Right lobe of liver (tissue), 6 donors: ENCODE measurements around the gene KMT2E. TPM values are rescaled to one million over a fixed set of nuclear protein-coding genes. Genes with fewer than 3 reads are reported as not detected.

Experiments used
- ATAC-seq, 4 donors: fragments of 200-7000 bp; cut with Tn5 transposase; one replicate each; pipeline ENCODE4 v1.9.1; 2020; ENCODE audit warnings: mild to moderate bottlenecking in 4 of 4, moderate library complexity in 4 of 4
- DNase-seq, 3 donors: peaks; one replicate each; pipeline ENCODE4 v3.0.0-alpha.2; 2020
- H3K27ac ChIP-seq, 3 donors: fragments of 200-600 bp; one replicate each; pipeline ENCODE4 v1.8.0; 2022
- H3K27me3 ChIP-seq, 2 donors: fragments of 200-600 bp; one replicate each; pipeline ENCODE4 v1.8.0; 2022
- H3K36me3 ChIP-seq, 4 donors: fragments of 200-600 bp; sonication (generic) in 1 of 4; one replicate each; pipeline versions ENCODE4 v1.5.1 to v1.8.0; 2017 to 2022; ENCODE audit warnings: control low read depth in 1 of 4
- H3K4me1 ChIP-seq, 4 donors: fragments of 200-600 bp; sonication (generic) in 1 of 4; one replicate each; pipeline versions ENCODE4 v1.5.1 to v1.8.0; 2017 to 2022; ENCODE audit warnings: control low read depth in 1 of 4
- H3K4me3 ChIP-seq, 3 donors: fragments of 200-600 bp; one replicate each; pipeline ENCODE4 v1.8.0; 2022
- H3K9me3 ChIP-seq, 4 donors: fragments of 200-600 bp; sonication (generic) in 1 of 4; one replicate each; pipeline versions ENCODE4 v1.5.1 to v1.8.0; 2017 to 2022; ENCODE audit warnings: control low read depth in 1 of 4
- POLR2A ChIP-seq: fragments of 450-650 bp; IDR thresholded peaks from one replicate; pipeline ENCODE4 v1.6.1; 2017; ENCODE audit warnings: antibody characterized with exemption, mild to moderate bottlenecking
- whole genome bisulfite sequencing: methylation state at CpG from one replicate; pipeline ENCODE4 v1.1.6; 2018; ENCODE audit warnings: low coverage, low lambda C conversion rate; ENCODE audit not compliant: insufficient coverage; ENCODE audit errors: missing lambda C conversion rate; 5-methylcytosine and 5-hydroxymethylcytosine counted together
- intact Hi-C, 2 donors: fragments of 100-400 bp; cut with DNase I; formaldehyde crosslinking; loops; one replicate each; pipeline versions ENCODE4 v1.11.2 to v1.14.1; 2022
- total RNA-seq, 6 experiments: library from RNA; depleted of rRNA in 2 of 6; stranded (reverse); fragments of >200 nt in 2 of 6; fragmentation: NEBNext Ultra II Directional in 3 of 6; extraction: Animal tissue kit (Norgen Biotek cat#: 25700) in 3 of 6; gene quantifications; one replicate each; pipeline versions ENCODE4 v1.1.0 to v1.2.4, GENCODE V29; 2016 to 2023
- TF ChIP-seq, protein P1 (sequence below), 4 donors: fragments of 200-600 bp in 3 of 4; fragments of 450-650 bp in 1 of 4; IDR thresholded peaks; one replicate each; pipeline versions ENCODE4 v1.5.1 to v1.8.0; 2016 to 2022; ENCODE audit warnings: antibody characterized with exemption in 4 of 4, mild to moderate bottlenecking in 2 of 4
- donor health status: DM: no; HTN: yes; CAD: no.
- donor health status: DM: no; HTN: no; CAD: no.
- donor health status: DM: no; HTN: no; CAD: no.
- donor health status: DM: no; HTN: yes; CAD: no.
- donor health status: DM: no; HTN: yes; CAD: no.

Gene KMT2E
- total RNA-seq, 6 experiments from 2014 or later, result 21.6 to 31.6 (median 25.3) TPM

DNA sequence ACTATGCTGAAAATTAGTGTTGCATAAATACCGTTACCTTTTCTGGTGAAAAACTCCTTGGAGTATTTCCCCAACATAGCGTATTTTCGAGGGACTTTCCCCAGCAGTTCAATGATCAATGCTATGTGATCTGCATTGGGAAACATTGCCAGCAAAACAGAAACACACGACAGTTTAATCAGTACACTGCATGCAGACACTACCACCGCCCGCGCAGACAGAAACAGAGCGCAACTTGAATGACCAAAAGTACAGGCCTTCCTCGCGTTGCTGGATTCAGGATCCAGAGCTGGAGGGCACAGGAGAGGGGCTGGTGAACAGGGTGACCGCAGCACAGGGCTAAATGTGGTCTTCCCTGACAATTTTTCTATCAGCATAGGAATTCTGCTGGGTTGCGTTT lies 111.7 kb downstream of the KMT2E start:
- peaks cover 0 to 4% (median 0%) of the 10 kb centered on the region in 4 donors for H3K4me1 ChIP-seq
- peak; percentile 45 to 91 (median 80) for ATAC-seq
- 40% methylated on average over 12 of the region's 12 CpGs for WGBS

DNA sequence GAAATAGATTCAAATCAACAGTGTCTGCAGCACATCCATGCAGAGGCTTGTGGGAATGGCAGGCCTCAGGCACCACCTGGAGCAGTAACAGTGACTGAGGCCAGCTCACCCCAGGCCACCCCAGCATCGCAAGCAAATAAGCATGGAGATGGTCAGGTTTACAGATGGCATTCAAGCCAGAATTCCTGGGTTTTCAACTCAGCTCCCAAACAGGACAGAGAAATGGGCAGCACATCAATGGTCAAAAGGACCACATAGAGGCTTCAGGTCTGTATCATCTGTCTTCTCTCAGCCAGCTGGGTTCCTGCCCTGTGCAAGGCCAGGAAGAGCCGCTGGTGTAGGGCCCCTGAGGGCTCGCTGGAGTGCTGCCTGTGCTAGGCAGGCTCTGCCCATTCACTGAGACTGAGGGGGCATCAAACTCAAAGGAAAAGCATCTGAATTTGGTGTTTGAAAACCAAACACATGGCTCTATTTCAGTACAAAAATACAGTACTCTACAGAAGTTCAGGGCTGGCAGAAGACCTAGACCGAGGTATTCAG lies 112.5 kb downstream of the KMT2E start:
- no peaks in the 10 kb centered on the region for H3K27me3 ChIP-seq
- no peak overlapping the region for H3K27ac ChIP-seq
- DNase-seq (no peak), ATAC-seq (no peak)
- intact Hi-C loops, result no loop called here
- TF ChIP-seq, protein P1, sequence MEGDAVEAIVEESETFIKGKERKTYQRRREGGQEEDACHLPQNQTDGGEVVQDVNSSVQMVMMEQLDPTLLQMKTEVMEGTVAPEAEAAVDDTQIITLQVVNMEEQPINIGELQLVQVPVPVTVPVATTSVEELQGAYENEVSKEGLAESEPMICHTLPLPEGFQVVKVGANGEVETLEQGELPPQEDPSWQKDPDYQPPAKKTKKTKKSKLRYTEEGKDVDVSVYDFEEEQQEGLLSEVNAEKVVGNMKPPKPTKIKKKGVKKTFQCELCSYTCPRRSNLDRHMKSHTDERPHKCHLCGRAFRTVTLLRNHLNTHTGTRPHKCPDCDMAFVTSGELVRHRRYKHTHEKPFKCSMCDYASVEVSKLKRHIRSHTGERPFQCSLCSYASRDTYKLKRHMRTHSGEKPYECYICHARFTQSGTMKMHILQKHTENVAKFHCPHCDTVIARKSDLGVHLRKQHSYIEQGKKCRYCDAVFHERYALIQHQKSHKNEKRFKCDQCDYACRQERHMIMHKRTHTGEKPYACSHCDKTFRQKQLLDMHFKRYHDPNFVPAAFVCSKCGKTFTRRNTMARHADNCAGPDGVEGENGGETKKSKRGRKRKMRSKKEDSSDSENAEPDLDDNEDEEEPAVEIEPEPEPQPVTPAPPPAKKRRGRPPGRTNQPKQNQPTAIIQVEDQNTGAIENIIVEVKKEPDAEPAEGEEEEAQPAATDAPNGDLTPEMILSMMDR (IDR thresholded peaks at IDR 0.05), result no peak
- TF ChIP-seq POLR2A, result no peak
- no peaks in the 10 kb centered on the region for H3K9me3 ChIP-seq
- no peak overlapping the region for H3K4me3 ChIP-seq
- H3K4me1 ChIP-seq, result peaks cover 0 to 4% (median 1%) of the 10 kb centered on the region in 4 donors
- H3K36me3 ChIP-seq, result no peaks in the 10 kb centered on the region
- 93% methylated on average over 3 of the region's 4 CpGs for WGBS

More for the DNA sequence above, 111.7 kb downstream of the KMT2E start:
- intact Hi-C loops, result no loop called here
- H3K4me3 ChIP-seq, result no peak overlapping the region
- TF ChIP-seq POLR2A, result no peak
- TF ChIP-seq, protein P1 (IDR thresholded peaks at IDR 0.05), result no peak
- no peaks in the 10 kb centered on the region for H3K9me3 ChIP-seq
- H3K27ac ChIP-seq, result no peak overlapping the region
- no peaks in the 10 kb centered on the region for H3K27me3 ChIP-seq
- peak in 2 of 3 donors; percentile 49 to 60 for DNase-seq
- H3K36me3 ChIP-seq, result no peaks in the 10 kb centered on the region

DNA sequence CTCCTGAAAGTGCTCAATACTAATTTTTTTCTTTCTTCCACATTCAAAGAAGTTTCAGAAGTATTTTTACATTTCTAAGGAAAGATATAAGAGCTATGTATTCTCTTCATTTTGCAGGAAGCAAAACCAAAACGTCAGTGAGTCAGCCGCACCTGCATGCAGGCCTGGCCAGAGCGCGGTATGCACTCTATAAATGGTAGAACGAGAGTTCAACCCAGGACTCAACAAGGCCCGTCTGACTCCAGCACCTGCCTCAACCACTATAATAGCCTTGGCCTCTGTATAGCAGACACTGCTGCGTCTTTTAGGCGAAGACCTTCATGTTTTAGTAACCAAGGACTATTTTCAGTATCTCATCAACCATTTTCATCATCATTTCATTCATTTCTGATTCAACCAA lies 113.2 kb downstream of the KMT2E start:
- intact Hi-C loops, result no loop called here
- Histone ChIP-seq H3K4me1 (peaks cover 0 to 9% (median 3%) of the 10 kb centered on the region in 4 donors), H3K4me3 (no peak overlapping the region), H3K27ac (no peak overlapping the region), H3K36me3 (no peaks in the 10 kb centered on the region), H3K27me3 (no peaks in the 10 kb centered on the region), H3K9me3 (no peaks in the 10 kb centered on the region)
- TF ChIP-seq, protein P1 (IDR thresholded peaks at IDR 0.05), result no peak
- no peak for TF ChIP-seq POLR2A
- DNase-seq (no peak), ATAC-seq (no peak)
- WGBS, result 85% methylated on average over 7 of the region's 8 CpGs

DNA sequence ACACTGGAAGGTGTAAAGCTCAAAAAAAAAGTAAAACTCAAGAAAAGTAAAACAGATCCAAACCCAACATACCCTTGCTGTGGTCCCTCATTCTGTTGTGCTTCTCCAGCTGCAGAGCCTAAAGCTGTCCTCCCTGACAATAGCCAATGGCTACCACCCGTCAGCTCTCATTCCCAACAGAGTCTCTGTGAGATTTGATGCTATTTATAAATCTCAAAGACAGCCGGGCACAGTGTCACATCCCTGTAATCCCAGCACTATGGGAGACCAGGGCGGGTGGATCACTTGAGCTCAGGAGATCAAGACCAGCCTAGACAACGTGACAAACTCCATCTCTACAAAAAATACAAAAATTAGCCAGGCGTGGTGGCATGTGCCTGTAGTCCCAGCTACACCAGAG lies 116.0 kb downstream of the KMT2E start:
- DNase-seq (no peak), ATAC-seq (no peak)
- Histone ChIP-seq H3K27me3 (no peaks in the 10 kb centered on the region), H3K4me1 (peaks cover 0 to 15% (median 5%) of the 10 kb centered on the region in 4 donors), H3K27ac (no peak overlapping the region), H3K9me3 (no peaks in the 10 kb centered on the region), H3K4me3 (no peak overlapping the region), H3K36me3 (no peaks in the 10 kb centered on the region)
- no peak for TF ChIP-seq POLR2A
- TF ChIP-seq, protein P1 (IDR thresholded peaks at IDR 0.05), result no peak
- WGBS, result 95% methylated on average over 4 of the region's 5 CpGs
- intact Hi-C loops, result no loop called here
